MM.1S (cell line): ENCODE results near the gene BRD3OS.

Experiments used
- DNase-seq: peaks from one replicate; pipeline ENCODE4 v3.0.0-alpha.2; 2015
- H2AFZ ChIP-seq: fragments of 300-600 bp; sonication (generic); 2 replicates; pipeline ENCODE4 v1.6.0; 2016; ENCODE audit warnings: antibody characterized with exemption, low read length
- H3F3A ChIP-seq: fragments of 300-600 bp; sonication (generic); 2 replicates; pipeline ENCODE4 v1.6.1; 2016; ENCODE audit warnings: mild to moderate bottlenecking, antibody characterized with exemption, low read length, moderate library complexity, mixed read lengths; ENCODE audit not compliant: insufficient read depth
- H3K27ac ChIP-seq: fragments of 300-600 bp; sonication (generic); 2 replicates; pipeline ENCODE4 v1.5.1; 2016; ENCODE audit warnings: mild to moderate bottlenecking, low read length
- H3K27me3 ChIP-seq: fragments of 300-600 bp; sonication (generic); replicated peaks from 2 replicates; pipeline ENCODE4 v1.6.0; 2016; ENCODE audit warnings: low read length; ENCODE audit not compliant: insufficient read depth
- H3K36me3 ChIP-seq: fragments of 300-600 bp; sonication (generic); replicated peaks from 2 replicates; pipeline ENCODE4 v1.6.1; 2016; ENCODE audit warnings: mild to moderate bottlenecking, low read length, mixed read lengths; ENCODE audit not compliant: insufficient read depth
- H3K4me1 ChIP-seq: fragments of 300-600 bp; sonication (generic); 2 replicates; pipeline ENCODE4 v1.6.1; 2016; ENCODE audit warnings: low read length, mixed read lengths
- H3K4me2 ChIP-seq: fragments of 300-600 bp; sonication (generic); 2 replicates; pipeline ENCODE4 v1.6.0; 2016; ENCODE audit warnings: low read depth, low read length
- H3K4me3 ChIP-seq: fragments of 300-600 bp; sonication (generic); 2 replicates; pipeline ENCODE4 v1.5.1; 2016; ENCODE audit warnings: low read length, mixed read lengths
- H3K79me2 ChIP-seq: fragments of 300-600 bp; sonication (generic); 2 replicates; pipeline ENCODE4 v1.6.1; 2016; ENCODE audit warnings: mixed run types, low read length, mixed read lengths
- H3K9ac ChIP-seq: fragments of 300-600 bp; sonication (generic); 2 replicates; pipeline ENCODE4 v1.6.1; 2016; ENCODE audit warnings: low read length, mixed read lengths
- H3K9me2 ChIP-seq: fragments of 300-600 bp; sonication (generic); replicated peaks from 2 replicates; pipeline ENCODE4 v1.6.1; 2016; ENCODE audit warnings: mild to moderate bottlenecking, low read length, mixed read lengths; ENCODE audit not compliant: insufficient read depth
- H3K9me3 ChIP-seq: fragments of 300-600 bp; sonication (generic); replicated peaks from 2 replicates; pipeline ENCODE4 v1.6.1; 2016; ENCODE audit warnings: mild to moderate bottlenecking, low read length, mixed read lengths; ENCODE audit not compliant: insufficient read depth
- H4K20me1 ChIP-seq: fragments of 300-600 bp; sonication (generic); 2 replicates; pipeline ENCODE4 v1.6.1; 2016; ENCODE audit warnings: mild to moderate bottlenecking, low read length, moderate library complexity, mixed read lengths; ENCODE audit not compliant: insufficient read depth
- EZH2 ChIP-seq: fragments of 300-600 bp; sonication (generic); optimal IDR thresholded peaks from 2 replicates; pipeline ENCODE3; 2017; ENCODE audit warnings: low read depth, mild to moderate bottlenecking, antibody characterized with exemption, low read length, mixed read lengths
- EZH2phosphoT487 ChIP-seq: fragments of 300-600 bp; sonication (generic); IDR thresholded peaks from 2 replicates; pipeline ENCODE4 v1.6.1; 2018; ENCODE audit warnings: antibody characterized with exemption, low read length
- TF ChIP-seq, protein P1 (sequence below): fragments of 300-600 bp; sonication (generic); IDR thresholded peaks from 2 replicates; pipeline ENCODE4 v1.5.1; 2016; ENCODE audit warnings: antibody characterized with exemption, low read length, mixed read lengths

Gene BRD3OS

DNA sequence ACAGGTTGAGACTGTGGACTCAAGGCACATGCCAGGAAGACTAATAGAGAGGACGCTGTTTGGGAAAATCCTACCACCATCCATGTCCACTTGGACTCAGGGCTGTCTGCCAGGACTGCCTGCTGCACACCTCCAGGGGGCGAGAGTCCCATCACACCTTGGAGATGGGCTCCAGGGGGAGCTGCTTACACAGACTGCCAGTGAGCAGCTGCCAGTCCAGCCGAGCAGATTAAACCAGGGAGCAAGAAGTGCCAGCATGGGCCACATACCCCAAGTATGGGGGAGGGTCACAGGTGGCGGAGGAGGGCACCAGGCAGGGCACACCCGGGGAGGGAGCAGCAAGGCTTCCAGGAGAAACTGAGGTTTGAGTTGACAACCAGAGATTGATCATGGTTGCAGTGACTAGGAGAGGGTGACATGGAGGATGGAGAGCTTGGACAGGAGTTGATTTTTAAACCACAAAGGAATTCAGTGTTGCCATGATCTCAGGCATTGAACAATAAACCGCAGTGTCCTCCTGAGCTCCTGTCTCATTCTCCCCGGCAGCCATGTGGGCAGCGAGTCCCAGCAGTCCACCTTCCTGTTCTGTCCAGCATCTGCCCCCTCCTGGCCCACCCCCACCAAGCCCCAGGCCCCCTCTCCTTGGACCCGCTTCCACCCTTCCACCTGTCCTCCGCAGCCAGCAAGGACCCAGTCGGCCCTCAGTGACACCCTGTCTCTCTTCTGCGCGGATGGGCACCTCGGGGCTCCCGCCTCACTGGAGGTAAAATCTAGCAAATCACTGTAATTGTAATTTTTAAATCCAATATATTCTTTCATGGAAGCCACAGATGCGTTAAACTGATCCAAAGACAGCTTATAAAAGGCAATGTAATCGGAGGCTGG, 30.0 kb upstream of the BRD3OS start:
- no peaks in the 10 kb centered on the region for H4K20me1 ChIP-seq
- DNase-seq = no peak
- H3K36me3 ChIP-seq = no peaks in the 10 kb centered on the region
- no peak overlapping the region for H3K27ac ChIP-seq
- H3K27me3 ChIP-seq = peaks cover 53% of the 10 kb centered on the region
- no peak overlapping the region for H3K4me2 ChIP-seq
- H3K4me1 ChIP-seq = peaks cover 3% of the 10 kb centered on the region; the same call in 1 of the 2 replicates
- H3F3A ChIP-seq = no peaks in the 10 kb centered on the region
- no peak overlapping the region for H3K4me3 ChIP-seq
- TF ChIP-seq, protein P1, sequence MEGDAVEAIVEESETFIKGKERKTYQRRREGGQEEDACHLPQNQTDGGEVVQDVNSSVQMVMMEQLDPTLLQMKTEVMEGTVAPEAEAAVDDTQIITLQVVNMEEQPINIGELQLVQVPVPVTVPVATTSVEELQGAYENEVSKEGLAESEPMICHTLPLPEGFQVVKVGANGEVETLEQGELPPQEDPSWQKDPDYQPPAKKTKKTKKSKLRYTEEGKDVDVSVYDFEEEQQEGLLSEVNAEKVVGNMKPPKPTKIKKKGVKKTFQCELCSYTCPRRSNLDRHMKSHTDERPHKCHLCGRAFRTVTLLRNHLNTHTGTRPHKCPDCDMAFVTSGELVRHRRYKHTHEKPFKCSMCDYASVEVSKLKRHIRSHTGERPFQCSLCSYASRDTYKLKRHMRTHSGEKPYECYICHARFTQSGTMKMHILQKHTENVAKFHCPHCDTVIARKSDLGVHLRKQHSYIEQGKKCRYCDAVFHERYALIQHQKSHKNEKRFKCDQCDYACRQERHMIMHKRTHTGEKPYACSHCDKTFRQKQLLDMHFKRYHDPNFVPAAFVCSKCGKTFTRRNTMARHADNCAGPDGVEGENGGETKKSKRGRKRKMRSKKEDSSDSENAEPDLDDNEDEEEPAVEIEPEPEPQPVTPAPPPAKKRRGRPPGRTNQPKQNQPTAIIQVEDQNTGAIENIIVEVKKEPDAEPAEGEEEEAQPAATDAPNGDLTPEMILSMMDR = peak; percentile 26; the same call in 1 of the 2 replicates
- no peak for TF ChIP-seq EZH2
- no peak for TF ChIP-seq EZH2phosphoT487
- no peaks in the 10 kb centered on the region for H3K9me3 ChIP-seq
- no peaks in the 10 kb centered on the region for H3K9me2 ChIP-seq
- no peak overlapping the region for H2AFZ ChIP-seq
- H3K79me2 ChIP-seq = no peaks in the 10 kb centered on the region
- no peak overlapping the region for H3K9ac ChIP-seq

DNA sequence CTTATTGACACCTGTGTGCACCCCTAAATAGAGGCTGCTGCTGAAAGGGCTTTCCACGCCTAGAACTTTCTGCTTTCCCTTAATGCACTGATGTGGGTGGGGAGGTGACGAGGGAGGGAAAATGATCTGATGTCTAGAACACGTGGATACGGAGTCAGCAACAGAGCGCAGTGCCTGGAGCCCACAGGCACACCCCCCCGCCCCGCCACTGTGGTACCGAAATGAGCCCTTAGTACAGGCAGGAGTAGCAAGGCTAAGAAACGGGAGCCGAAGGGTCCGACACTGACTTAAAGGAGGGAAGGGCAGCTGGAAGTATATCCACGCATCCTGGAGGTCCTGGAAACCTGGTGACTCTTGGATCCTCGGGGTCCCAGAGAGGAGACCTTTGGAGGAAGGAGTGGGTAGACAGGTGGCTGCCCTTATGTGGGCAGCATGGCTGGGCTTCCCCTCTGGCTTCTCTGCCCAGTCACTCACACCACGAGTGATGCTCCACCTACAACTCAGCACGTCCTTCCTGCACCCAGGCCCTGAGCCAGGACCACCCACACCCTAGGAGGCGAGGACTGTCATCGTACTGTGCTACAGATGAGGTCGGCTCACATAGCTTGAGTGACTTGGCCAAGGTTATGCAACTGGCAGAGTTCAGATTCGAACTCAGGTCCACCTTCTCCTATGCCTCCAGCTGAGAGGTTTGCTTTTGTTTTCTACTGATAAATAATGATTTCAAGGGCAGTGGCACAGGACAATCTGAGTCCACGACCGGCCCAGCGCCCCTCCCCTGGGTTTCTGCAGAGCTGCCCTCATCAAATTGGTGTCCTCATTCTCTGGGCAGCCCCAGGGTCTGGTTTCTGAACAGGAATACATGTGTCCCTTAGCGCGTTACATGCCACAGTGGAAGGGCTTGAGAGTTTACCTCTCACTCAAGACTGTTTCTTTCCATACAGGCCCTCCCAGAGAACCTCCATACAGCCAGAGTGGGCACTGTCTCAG, 28.5 kb upstream of the BRD3OS start:
- Histone ChIP-seq H3K4me2 (no peak overlapping the region), H2AFZ (no peak overlapping the region), H3K27ac (no peak overlapping the region), H3K4me1 (peaks cover 3% of the 10 kb centered on the region; the same call in 1 of the 2 replicates), H3K9me3 (no peaks in the 10 kb centered on the region), H4K20me1 (no peaks in the 10 kb centered on the region), H3K27me3 (peaks cover 64% of the 10 kb centered on the region), H3K9me2 (no peaks in the 10 kb centered on the region), H3K79me2 (no peaks in the 10 kb centered on the region), H3K9ac (no peak overlapping the region), H3F3A (no peaks in the 10 kb centered on the region), H3K36me3 (no peaks in the 10 kb centered on the region), H3K4me3 (no peak overlapping the region)
- DNase-seq = no peak
- TF ChIP-seq, protein P1 = no peak
- TF ChIP-seq EZH2phosphoT487 (no peak), EZH2 (no peak)

DNA sequence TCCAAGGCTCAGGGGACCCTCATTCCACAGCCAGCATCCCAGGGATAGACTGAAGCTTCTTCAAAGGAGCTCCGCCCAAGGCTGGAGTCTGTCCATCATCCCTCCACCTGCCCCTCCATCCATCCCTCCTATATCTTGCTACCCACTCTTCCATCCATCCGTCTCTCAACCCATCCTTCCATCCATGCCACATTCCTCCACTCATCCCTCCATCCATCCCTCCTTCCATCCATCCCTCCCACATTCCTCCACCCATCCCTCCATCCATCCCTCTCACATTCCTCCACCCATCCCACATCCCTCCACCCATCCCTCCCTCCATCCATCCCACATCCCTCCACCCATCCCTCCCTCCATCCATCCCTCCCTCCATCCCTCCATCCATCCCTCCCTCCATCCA, 27.7 kb upstream of the BRD3OS start:
- H3K36me3 ChIP-seq = no peaks in the 10 kb centered on the region
- H3K4me1 ChIP-seq = peaks cover 3% of the 10 kb centered on the region; the same call in 1 of the 2 replicates
- TF ChIP-seq EZH2phosphoT487 (no peak), EZH2 (no peak)
- TF ChIP-seq, protein P1 = no peak
- H4K20me1 ChIP-seq = no peaks in the 10 kb centered on the region
- no peak overlapping the region for H3K4me3 ChIP-seq
- H3F3A ChIP-seq = no peaks in the 10 kb centered on the region
- no peak overlapping the region for H3K4me2 ChIP-seq
- H3K79me2 ChIP-seq = no peaks in the 10 kb centered on the region
- peaks cover 70% of the 10 kb centered on the region for H3K27me3 ChIP-seq
- H3K9me2 ChIP-seq = no peaks in the 10 kb centered on the region
- no peak overlapping the region for H3K27ac ChIP-seq
- no peaks in the 10 kb centered on the region for H3K9me3 ChIP-seq
- no peak overlapping the region for H2AFZ ChIP-seq
- H3K9ac ChIP-seq = no peak overlapping the region
- no peak for DNase-seq
